ES-I3 (cell line): ENCODE data around the gene BCL2L1.

ENCODE experiments used
- H3K36me3 ChIP-seq: 2 replicates; pipeline ENCODE4 v1.6.1; 2013; ENCODE audit warnings: mild to moderate bottlenecking, low read length, control low read depth, moderate library complexity; ENCODE audit not compliant: insufficient read depth
- H3K4me1 ChIP-seq: 2 replicates; pipeline ENCODE4 v1.6.1; 2013; ENCODE audit warnings: mild to moderate bottlenecking, control low read depth, low read length; ENCODE audit not compliant: insufficient read depth
- H3K9ac ChIP-seq: 2 replicates; pipeline ENCODE4 v1.6.1; 2013; ENCODE audit warnings: low read depth, mild to moderate bottlenecking, low read length, moderate library complexity
- H3K9me3 ChIP-seq: 2 replicates; pipeline ENCODE4 v1.6.1; 2013; ENCODE audit warnings: mild to moderate bottlenecking, low read length, moderate library complexity; ENCODE audit not compliant: control insufficient read depth, insufficient read depth

BCL2L1 gene

DNA sequence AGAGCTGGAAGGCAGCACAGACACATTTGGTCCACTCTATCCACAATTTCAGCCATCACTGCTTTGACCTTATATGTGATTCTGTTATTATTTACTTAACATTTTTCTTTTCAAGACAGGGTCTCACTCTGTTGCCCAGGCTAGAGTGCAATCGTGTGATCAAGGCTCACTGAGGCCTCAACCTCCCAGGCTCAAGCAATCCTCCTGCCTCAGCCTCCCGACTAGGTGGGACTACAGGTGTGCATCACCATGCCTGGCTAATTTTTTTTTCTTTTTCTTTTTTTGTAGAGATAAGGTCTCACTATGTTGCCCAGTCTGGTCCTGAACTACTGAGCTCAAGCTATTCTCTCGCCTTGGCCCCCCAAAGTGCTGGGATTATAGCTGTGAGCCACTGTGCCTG lies 40.3 kb downstream of the BCL2L1 start:
- H3K36me3 ChIP-seq = peaks cover 20% of the 10 kb centered on the region
- H3K9ac ChIP-seq = no peak overlapping the region
- no peaks in the 10 kb centered on the region for H3K9me3 ChIP-seq
- peaks cover 27% of the 10 kb centered on the region; the same call in 1 of the 2 replicates for H3K4me1 ChIP-seq

DNA sequence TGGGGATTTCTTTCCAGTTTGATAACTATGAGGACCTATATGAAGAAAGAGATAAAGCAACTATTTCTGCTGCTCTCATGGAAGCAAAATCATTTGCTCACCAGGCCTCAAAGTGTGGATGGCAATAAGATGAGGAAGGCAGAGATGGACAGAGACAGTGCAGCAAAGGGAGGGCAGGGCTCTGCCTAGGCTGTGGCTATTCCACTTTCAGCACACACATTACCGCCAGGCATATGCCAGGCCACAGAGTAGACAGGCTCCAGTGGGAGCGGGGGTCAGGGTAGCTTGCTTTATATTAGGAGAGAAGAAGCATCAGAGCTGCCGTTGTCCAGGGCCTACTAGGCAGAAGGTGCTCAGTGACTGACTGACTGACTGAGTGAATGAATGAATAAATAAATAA lies 40.9 kb downstream of the BCL2L1 start:
- peaks cover 27% of the 10 kb centered on the region; the same call in 1 of the 2 replicates for H3K4me1 ChIP-seq
- peaks cover 20% of the 10 kb centered on the region for H3K36me3 ChIP-seq
- H3K9me3 ChIP-seq = no peaks in the 10 kb centered on the region
- no peak overlapping the region for H3K9ac ChIP-seq

DNA sequence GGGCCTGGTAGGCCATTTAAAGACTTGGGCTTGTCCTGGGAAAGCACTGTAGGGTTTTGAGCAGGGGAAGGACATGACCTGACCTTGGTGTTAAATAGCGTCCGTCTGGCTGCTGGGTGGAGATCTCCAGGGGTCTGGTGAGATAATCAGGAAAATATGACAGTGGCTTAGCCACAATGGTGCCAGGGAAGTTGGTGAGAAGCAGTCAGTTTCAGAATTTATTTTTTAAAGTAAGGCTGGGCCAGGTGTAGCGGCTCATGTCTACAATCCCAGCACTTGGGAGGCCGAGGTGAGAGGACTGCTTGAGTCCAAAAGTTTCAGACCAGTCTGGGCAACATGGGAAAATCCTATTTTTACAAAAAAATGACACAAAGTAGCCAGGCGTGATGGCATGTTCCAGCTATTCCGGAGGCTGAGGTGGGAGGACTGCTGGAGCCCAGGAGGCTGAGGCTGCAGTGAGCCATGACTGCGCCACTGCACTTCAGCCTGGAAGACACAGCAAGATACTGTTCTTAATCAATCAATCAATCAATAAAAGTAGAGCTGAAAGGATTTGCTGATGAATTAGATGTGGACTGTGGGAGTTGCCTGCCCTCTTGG lies 41.4 kb downstream of the BCL2L1 start:
- no peak overlapping the region for H3K9ac ChIP-seq
- H3K36me3 ChIP-seq = peaks cover 16% of the 10 kb centered on the region
- H3K9me3 ChIP-seq = no peaks in the 10 kb centered on the region
- H3K4me1 ChIP-seq = peaks cover 27% of the 10 kb centered on the region; the same call in 1 of the 2 replicates

DNA sequence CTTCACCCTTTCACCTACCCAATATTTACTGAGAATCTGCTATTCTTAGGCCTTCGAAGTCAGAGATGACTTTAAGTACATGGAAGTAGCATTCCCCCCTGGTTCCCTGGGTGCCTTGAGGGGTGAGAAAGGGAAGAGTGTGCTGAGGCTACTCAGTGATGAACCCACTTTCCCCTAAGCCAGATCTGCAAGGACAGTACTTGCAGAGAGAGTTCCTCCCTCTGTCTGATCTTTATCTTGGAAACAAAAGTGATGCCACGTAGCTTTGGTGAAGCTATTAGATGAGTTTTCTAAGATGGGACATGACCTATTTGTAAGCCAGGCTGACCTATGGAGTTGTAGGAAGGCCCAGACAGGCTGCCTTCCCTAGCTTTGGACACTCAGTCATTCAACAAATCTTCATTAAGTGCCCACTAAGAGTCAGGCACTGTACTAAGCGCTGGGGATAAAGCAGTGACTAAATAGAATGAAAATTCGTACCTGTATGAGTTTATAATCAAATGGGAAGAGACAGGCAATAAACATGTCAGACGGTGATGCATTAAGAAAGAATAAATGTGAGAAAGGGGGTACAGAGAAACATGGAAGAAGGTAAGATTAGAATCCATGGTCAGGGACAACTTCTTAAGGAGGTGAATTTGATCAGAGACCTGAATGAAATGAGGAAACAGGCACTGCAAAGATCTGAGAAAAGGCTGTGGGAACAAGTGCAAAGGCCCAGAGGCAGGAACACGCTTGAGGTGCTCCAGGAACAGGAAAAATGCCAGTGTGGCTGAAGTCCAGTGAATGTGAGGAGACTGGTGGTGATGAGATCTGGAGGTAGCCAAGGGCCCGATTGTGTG lies 42.2 kb downstream of the BCL2L1 start:
- Histone ChIP-seq H3K9me3 (no peaks in the 10 kb centered on the region), H3K36me3 (peaks cover 9% of the 10 kb centered on the region), H3K9ac (no peak overlapping the region), H3K4me1 (peaks cover 20% of the 10 kb centered on the region; the same call in 1 of the 2 replicates)

DNA sequence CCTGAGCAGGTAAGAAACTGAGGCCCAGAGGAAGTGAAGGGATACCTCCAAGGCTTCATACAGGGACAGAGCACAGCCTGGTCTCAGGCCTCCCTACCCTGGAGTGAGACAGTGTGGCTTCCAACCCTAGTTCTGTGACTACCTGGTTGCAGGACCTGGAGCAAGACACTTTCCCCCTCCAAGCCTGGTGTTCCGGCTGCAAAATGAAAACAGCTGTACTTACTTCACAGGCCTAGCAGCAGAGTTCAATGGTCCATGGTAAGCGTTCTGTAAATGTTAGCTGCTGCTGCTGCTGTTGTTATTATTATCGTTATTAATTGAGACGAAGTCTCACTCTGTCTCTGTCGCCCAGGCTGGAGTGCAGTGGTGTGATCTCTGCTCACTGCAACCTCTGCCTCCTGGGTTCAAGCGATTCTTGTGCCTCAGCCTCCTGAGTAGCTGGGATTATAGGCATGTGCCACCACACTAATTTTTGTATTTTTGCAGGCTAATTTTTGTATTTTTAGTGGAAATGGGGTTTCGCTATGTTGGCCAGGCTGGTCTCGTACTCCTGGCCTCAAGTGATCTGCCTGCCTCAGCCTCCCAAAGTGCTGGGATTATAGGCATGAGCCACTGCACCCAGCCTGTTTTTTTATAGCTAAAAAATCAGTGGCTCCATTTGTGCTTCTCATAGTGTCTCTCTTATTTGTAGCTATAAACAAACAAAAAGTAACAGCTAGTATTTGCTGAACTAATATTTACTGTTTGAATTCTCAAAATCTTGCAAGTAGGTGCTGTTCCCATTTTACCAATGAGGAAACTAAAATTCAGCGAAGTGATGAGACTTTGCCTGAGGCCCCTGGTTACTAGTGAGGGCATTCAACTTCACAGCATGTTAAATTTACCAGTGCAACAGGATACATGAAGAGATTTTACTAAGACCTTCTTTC lies 43.0 kb downstream of the BCL2L1 start:
- Histone ChIP-seq H3K4me1 (peaks cover 19% of the 10 kb centered on the region; the same call in 1 of the 2 replicates), H3K36me3 (peaks cover 8% of the 10 kb centered on the region), H3K9me3 (no peaks in the 10 kb centered on the region), H3K9ac (no peak overlapping the region)

DNA sequence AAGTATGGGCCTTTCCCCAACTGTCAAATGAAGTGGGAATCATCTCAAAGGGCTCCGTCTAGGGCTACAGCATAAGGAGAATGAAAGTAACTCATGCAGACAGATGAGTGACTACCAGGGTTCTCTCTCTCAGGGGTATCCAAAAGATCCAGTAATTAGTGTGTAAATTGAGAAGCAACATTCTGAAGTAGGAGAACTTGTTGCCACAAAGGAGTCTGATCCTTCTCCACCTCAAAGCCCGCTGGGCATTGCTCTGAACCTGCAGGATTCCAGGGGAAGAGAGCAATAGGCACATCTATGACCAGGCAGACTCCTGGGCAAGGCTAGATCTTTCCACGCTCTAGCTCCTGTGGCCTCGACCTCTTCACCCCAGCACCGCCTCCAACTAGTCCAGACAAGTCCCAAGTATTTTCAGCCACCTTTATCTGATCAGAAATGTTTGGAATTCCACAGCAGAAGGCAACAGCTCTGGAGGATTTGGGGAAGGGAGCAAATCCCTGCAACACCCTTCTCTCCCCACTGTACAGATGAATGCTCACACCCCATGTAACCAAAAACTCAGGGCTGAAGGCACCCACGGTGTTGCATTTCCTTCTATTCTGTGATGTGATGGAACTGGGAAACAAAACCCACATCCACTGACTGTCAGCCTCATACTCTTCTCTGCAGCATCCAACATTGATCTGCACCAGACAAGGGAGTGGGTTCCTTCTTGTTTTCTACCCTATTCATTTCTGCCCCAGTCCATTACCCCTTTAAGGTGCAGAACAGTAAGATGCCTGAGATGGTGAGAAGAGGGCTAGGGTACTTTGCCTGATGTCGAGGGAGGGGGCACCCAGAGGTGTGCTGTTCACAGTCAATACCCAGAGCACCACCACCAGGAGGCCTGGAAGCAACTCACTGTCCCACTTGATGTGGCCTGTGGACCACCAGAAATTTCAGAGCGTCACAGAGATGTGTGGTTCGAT lies 44.0 kb downstream of the BCL2L1 start:
- H3K36me3 ChIP-seq = peaks cover 2% of the 10 kb centered on the region; the same call in 1 of the 2 replicates
- peaks cover 19% of the 10 kb centered on the region; the same call in 1 of the 2 replicates for H3K4me1 ChIP-seq
- H3K9ac ChIP-seq = no peak overlapping the region
- H3K9me3 ChIP-seq = no peaks in the 10 kb centered on the region

DNA sequence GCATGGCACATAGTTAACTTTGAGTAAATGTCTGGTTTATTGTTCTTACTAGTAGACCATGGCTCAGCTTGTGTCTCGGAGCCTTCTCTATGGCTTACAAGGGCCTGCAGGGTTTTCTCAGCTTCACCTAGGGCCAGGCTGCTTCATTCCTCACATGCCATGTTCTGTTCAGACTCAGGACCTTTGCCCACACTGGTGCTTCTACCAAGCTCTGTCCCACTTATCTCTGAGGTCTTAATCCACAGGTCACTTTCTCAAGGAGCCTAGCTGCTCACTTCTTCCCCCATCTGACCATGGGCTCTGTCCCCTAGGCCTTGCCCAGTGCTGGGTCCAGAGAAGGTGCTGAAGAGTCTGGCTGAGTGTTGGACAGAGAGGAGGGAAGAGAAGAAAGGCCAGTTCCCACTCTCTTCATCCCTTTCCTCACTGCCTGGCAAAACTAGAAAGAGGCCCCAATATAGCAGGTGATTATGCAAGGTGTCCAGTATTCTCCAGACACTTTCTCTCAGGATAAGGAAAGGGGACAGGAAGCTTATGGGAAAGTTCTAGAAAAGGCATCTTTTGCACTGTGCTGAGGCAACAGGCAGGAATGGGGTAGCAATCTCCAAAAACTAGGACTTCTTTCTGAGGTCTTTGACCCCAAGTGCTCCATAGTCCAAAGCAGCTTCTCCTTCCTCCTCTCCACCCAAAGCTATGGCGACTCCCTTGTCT lies 45.0 kb downstream of the BCL2L1 start:
- Histone ChIP-seq H3K9me3 (no peaks in the 10 kb centered on the region), H3K4me1 (peaks cover 19% of the 10 kb centered on the region; the same call in 1 of the 2 replicates), H3K9ac (no peak overlapping the region), H3K36me3 (peaks cover 2% of the 10 kb centered on the region; the same call in 1 of the 2 replicates)

DNA sequence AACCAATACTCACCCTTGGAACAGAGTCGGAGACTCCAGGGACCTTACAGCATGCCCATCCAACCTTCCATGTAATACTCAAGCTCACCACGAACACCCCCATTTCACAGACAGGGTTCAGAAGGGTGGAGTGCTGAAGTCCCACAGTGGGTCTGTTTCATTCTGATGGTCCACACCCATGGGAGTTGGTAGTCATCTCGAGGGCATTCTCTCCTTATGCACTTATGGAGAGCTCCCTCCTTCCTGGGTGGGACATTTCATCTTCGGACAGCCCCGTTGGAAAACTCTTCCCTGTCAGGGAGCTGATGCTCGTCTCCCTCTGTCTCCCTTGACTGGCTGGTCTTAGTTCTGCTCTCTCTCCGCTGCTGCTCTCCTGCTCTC lies 46.1 kb downstream of the BCL2L1 start:
- H3K36me3 ChIP-seq = peaks cover 2% of the 10 kb centered on the region; the same call in 1 of the 2 replicates
- H3K9ac ChIP-seq = no peak overlapping the region
- peaks cover 19% of the 10 kb centered on the region; the same call in 1 of the 2 replicates for H3K4me1 ChIP-seq
- H3K9me3 ChIP-seq = no peaks in the 10 kb centered on the region

DNA sequence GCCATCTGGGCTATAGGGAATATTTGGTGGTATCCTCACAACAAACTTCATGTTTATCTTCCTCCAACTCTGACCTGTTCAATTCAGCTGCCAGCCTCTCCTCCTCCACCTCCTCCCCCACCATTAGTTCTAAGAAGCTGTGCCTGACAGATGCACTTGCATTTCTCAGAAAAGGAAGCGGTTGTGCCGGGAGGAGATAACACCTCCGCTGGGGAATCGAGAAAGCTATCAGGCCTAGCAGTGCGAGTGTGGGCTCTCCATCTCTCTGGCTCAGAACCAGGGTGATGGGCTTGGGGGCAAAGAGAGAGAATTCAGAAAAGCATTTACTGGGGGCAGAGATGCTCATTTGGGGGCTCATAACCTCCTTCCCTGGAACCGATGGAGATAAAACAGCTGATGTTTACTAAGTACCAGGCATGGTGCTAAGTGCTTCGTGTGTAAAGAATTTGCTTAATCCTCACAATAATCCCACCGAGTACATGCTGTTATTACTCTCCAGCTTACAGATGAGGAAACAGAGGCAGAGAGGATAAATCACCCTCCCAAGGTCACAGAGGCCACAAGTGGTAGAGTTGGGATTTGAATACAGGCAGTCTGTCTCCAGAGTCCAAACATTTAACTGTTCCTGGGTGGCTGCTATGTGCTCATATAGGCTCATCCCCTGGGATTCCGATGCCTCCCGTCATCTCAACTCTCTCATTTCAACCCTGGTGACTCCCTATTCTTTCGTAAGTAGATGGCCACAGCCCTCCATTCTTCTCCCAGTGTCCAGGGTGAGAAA lies 46.6 kb downstream of the BCL2L1 start:
- Histone ChIP-seq H3K4me1 (peaks cover 19% of the 10 kb centered on the region; the same call in 1 of the 2 replicates), H3K9ac (no peak overlapping the region), H3K36me3 (peaks cover 2% of the 10 kb centered on the region; the same call in 1 of the 2 replicates), H3K9me3 (no peaks in the 10 kb centered on the region)

DNA sequence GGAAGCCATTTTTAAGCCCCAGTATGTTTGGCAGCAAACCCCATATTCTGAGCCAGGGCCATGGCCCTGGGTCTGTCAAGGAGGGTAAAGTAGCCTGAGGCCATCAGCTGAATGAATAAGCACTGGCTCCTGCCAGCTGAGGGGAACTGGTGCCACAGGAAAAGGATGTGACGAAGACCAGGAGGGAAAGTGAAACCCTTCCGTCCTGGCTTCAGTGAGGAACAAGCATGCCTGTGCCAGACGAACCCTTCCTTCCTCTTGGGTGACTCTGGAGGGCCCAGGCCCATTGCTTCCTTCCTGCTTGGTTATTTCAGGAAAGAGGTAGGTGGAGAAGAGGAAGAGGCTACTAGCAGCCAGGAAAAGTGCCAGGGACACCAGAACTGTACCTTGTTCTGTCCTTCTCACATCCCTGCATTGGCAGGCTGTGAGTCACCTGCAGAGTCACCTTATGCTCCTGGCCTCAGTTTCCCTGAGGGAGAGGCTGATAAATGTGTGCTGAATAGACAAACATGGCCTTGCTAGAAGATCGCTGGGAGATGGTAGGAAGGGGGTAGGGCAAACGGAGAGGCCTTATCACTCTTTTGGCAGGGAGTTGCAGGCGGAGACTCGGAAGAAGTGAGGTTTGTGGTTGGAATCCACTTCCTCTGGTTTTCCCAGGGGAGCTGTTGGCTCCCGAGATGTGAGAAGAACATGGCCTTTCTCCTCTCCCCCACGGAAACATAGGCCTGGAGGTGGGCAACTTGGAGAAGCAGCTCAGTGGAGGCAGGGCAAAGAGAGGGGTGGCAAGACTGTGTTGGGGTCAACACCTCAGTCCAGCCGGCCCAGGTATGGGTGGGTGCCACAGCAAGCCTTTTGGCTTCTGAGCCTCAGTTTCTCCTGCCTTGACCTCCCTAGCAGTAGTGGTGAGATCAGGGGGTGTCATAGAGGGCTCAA lies 47.5 kb downstream of the BCL2L1 start:
- Histone ChIP-seq H3K9me3 (no peaks in the 10 kb centered on the region), H3K4me1 (peaks cover 12% of the 10 kb centered on the region; the same call in 1 of the 2 replicates), H3K36me3 (peaks cover 2% of the 10 kb centered on the region; the same call in 1 of the 2 replicates), H3K9ac (no peak overlapping the region)

DNA sequence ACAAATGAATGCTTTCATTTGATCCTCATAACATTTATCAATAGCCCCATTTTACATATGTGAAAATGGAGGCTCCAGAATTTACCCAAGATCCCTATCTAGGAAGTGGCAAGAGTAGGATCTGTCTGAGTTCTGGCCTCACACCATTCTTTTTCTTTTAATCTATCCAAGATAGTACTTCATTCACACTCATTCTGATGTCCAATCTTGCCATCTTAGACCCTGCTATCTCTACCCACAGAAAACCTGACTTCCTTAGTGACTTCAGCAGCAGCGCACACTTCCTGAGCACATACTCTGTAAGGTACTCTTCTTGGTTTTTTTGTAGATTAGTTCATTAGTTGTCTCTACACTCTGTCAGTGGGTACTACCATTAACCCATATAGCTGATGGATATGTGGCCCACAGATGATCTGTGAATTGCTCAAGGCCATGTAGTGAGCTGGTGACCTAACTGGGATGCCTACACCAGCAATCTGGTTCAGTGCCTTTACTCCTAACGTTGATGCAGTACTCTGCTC lies 48.7 kb downstream of the BCL2L1 start:
- Histone ChIP-seq H3K9me3 (no peaks in the 10 kb centered on the region), H3K4me1 (peaks cover 6% of the 10 kb centered on the region; the same call in 1 of the 2 replicates), H3K36me3 (no peaks in the 10 kb centered on the region; the same call in 1 of the 2 replicates), H3K9ac (no peak overlapping the region)
